GM23338 (cell line): ENCODE results near the gene RXRB. TPM values are rescaled to one million over a fixed set of nuclear protein-coding genes. Genes with fewer than 3 reads are reported as not detected.
A peak's percentile ranks its signal among the peaks of the same experiment; 100 is the strongest.
"Not testable (repeated sequence)": the region's sequence is repeated elsewhere in the genome, so short reads cannot be mapped to it uniquely, and the experiment has no call there.

Source experiments
- ATAC-seq: fragments of 200-7000 bp; cut with Tn5 transposase; 3 replicates; pipeline ENCODE4 v1.9.1; 2020
- DNase-seq: peaks from one replicate; pipeline ENCODE4 v3.0.0-alpha.2; 2015; ENCODE audit warnings: low spot score
- H2AFZ ChIP-seq: fragments of 200-600 bp; sonication (generic); 2 replicates; pipeline ENCODE4 v1.8.0; 2016; ENCODE audit warnings: antibody characterized with exemption, mild to moderate bottlenecking, moderate library complexity
- H3F3A ChIP-seq: fragments of 200-600 bp; sonication (generic); replicated peaks from 2 replicates; pipeline ENCODE4 v1.8.0; 2017; ENCODE audit warnings: antibody characterized with exemption, mixed run types, low read depth
- H3K27ac ChIP-seq: fragments of 200-600 bp; sonication (generic); 2 replicates; pipeline ENCODE4 v1.6.1; 2016; ENCODE audit warnings: low read depth
- H3K27me3 ChIP-seq: fragments of 200-600 bp; sonication (generic); 2 replicates; pipeline ENCODE4 v1.8.0; 2016; ENCODE audit warnings: mild to moderate bottlenecking, mixed run types, moderate library complexity; ENCODE audit not compliant: insufficient read depth
- H3K36me3 ChIP-seq: fragments of 200-600 bp; sonication (generic); 2 replicates; pipeline ENCODE4 v1.8.0; 2016; ENCODE audit warnings: mild to moderate bottlenecking; ENCODE audit not compliant: insufficient read depth
- H3K4me1 ChIP-seq: fragments of 200-600 bp; sonication (generic); 2 replicates; pipeline ENCODE4 v1.8.0; 2016; ENCODE audit warnings: mild to moderate bottlenecking, moderate library complexity; ENCODE audit not compliant: insufficient read depth
- H3K4me2 ChIP-seq: fragments of 200-600 bp; sonication (generic); 2 replicates; pipeline ENCODE4 v1.7.1; 2017; ENCODE audit warnings: mixed run types
- H3K4me3 ChIP-seq: fragments of 200-600 bp; sonication (generic); 2 replicates; pipeline ENCODE4 v1.6.1; 2016; ENCODE audit warnings: mixed run types
- H3K79me2 ChIP-seq: fragments of 200-600 bp; sonication (generic); replicated peaks from 2 replicates; pipeline ENCODE4 v1.8.0; 2017; ENCODE audit warnings: mild to moderate bottlenecking; ENCODE audit not compliant: insufficient read depth
- H3K9me2 ChIP-seq: fragments of 200-600 bp; sonication (generic); 2 replicates; pipeline ENCODE4 v1.8.0; 2017; ENCODE audit not compliant: insufficient read depth
- H4K20me1 ChIP-seq: fragments of 200-600 bp; sonication (generic); replicated peaks from 2 replicates; pipeline ENCODE4 v1.8.0; 2017; ENCODE audit warnings: mild to moderate bottlenecking; ENCODE audit not compliant: insufficient read depth
- H3K27ac Mint-ChIP-seq: 2 replicates; pipeline ENCODE4 v1.8.0; 2020; ENCODE audit warnings: inconsistent platforms, mild to moderate bottlenecking, moderate library complexity, mixed read lengths
- H3K27me3 Mint-ChIP-seq: 3 replicates; pipeline ENCODE4 v1.8.0; 2022; ENCODE audit warnings: low read depth, mild to moderate bottlenecking, moderate library complexity, mixed read lengths, inconsistent platforms; ENCODE audit not compliant: insufficient read depth, poor library complexity
- H3K36me3 Mint-ChIP-seq: 3 replicates; pipeline ENCODE4 v1.8.0; 2021; ENCODE audit warnings: low read depth, mild to moderate bottlenecking, inconsistent platforms, moderate library complexity, mixed read lengths
- H3K4me1 Mint-ChIP-seq: 3 replicates; pipeline ENCODE4 v1.8.0; 2020; ENCODE audit warnings: mild to moderate bottlenecking, inconsistent platforms, mixed read lengths
- H3K4me3 Mint-ChIP-seq: 3 replicates; pipeline ENCODE4 v1.8.0; 2021; ENCODE audit warnings: moderate library complexity, mild to moderate bottlenecking, inconsistent platforms, mixed read lengths
- H3K9me3 Mint-ChIP-seq: 3 replicates; pipeline ENCODE4 v1.8.0; 2020; ENCODE audit warnings: moderate library complexity, mild to moderate bottlenecking, inconsistent platforms, mixed read lengths
- CREB1 ChIP-seq: fragments of 250-450 bp; sonication (Bioruptor Pico); IDR thresholded peaks from 2 replicates; pipeline ENCODE4 v1.5.0; 2020; ENCODE audit warnings: low read depth, mild to moderate bottlenecking, moderate library complexity
- EZH2 ChIP-seq: fragments of 200-600 bp; sonication (generic); IDR thresholded peaks from one replicate; pipeline ENCODE4 v1.8.0; 2017; ENCODE audit warnings: antibody characterized with exemption, mild to moderate bottlenecking, low read depth; ENCODE audit not compliant: unreplicated experiment
- EZH2phosphoT487 ChIP-seq: fragments of 200-600 bp; sonication (generic); IDR thresholded peaks from one replicate; pipeline ENCODE4 v1.8.1; 2018; ENCODE audit warnings: antibody characterized with exemption; ENCODE audit not compliant: unreplicated experiment
- JUNB ChIP-seq: IDR thresholded peaks from one replicate; pipeline ENCODE4 v1.6.1; 2016; ENCODE audit warnings: antibody characterized with exemption; ENCODE audit not compliant: unreplicated experiment
- NANOG ChIP-seq: IDR thresholded peaks from 2 replicates; pipeline ENCODE4 v1.6.1; 2016; ENCODE audit warnings: antibody characterized with exemption, borderline replicate concordance
- STAT1 ChIP-seq: IDR thresholded peaks from one replicate; pipeline ENCODE4 v1.6.1; 2016; ENCODE audit warnings: antibody characterized with exemption; ENCODE audit not compliant: unreplicated experiment
- ZNF114 ChIP-seq: fragments of 250-450 bp; sonication (Bioruptor Pico); IDR thresholded peaks from 2 replicates; pipeline ENCODE4 v1.5.0; 2020; ENCODE audit warnings: mild to moderate bottlenecking, moderate library complexity
- polyA plus RNA-seq: library from polyadenylated mRNA; unstranded; fragments of >200 nt; fragmentation: Nextera tagmentation; extraction: Ambion mirVana; gene quantifications from 2 replicates; pipeline ENCODE4 v1.2.1, GENCODE V29; 2016
- total RNA-seq: library from RNA; depleted of rRNA; stranded (reverse); fragments of >200 nt; shearing (Covaris generic); gene quantifications from 2 replicates; pipeline ENCODE4 v1.2.3, GENCODE V29; 2014
- TF ChIP-seq, protein P1 (sequence below), 2 experiments: fragments of 200-600 bp in 1 of 2; sonication (generic) in 1 of 2; conservative IDR thresholded peaks; 2 replicates each; pipeline versions ENCODE4 v1.5.1 to v1.6.1; 2016 to 2017; ENCODE audit warnings: antibody characterized with exemption in 2 of 2, low read depth in 2 of 2, mild to moderate bottlenecking in 2 of 2, moderate library complexity in 1 of 2
- TF ChIP-seq, protein P2 (sequence below): IDR thresholded peaks from 2 replicates; pipeline ENCODE4 v1.6.1; 2016; ENCODE audit warnings: antibody characterized with exemption
- TF ChIP-seq, protein P3 (sequence below): fragments of 250-450 bp; sonication (Bioruptor Pico); IDR thresholded peaks from 2 replicates; pipeline ENCODE4 v1.5.0; 2020; ENCODE audit warnings: mild to moderate bottlenecking, moderate library complexity

RXRB gene
- total and polyA plus RNA-seq, 2 experiments from 2014 or later: 6.9 to 11.6 TPM

GRCh38 chr6:33235221-33235634 is 34.8 kb upstream of the RXRB start:
- ATAC-seq (peak; percentile 68), DNase-seq (no peak)
- peaks cover 5% of the 10 kb centered on the region; the same call in 1 of the 2 replicates for H3K9me2 ChIP-seq
- H3K27ac ChIP-seq: no peak overlapping the region
- no peaks in the 10 kb centered on the region for H3K79me2 ChIP-seq
- 0 out of 2 replicates have a peak, but pooled peaks cover 3% of the 10 kb centered on the region for H3F3A ChIP-seq
- H4K20me1 ChIP-seq: no peaks in the 10 kb centered on the region
- no peak overlapping the region for H3K4me3 ChIP-seq
- no peaks in the 10 kb centered on the region for H3K9me3 Mint-ChIP-seq
- peaks cover 3% of the 10 kb centered on the region; the same call in 1 of the 2 replicates for H3K27me3 ChIP-seq
- TF ChIP-seq STAT1 (no peak), EZH2phosphoT487 (no peak), ZNF114 (CRISPR knock-in tag) (no peak), CREB1 (no peak), NANOG (no peak), EZH2 (no peak), JUNB (no peak)
- TF ChIP-seq, protein P1, sequence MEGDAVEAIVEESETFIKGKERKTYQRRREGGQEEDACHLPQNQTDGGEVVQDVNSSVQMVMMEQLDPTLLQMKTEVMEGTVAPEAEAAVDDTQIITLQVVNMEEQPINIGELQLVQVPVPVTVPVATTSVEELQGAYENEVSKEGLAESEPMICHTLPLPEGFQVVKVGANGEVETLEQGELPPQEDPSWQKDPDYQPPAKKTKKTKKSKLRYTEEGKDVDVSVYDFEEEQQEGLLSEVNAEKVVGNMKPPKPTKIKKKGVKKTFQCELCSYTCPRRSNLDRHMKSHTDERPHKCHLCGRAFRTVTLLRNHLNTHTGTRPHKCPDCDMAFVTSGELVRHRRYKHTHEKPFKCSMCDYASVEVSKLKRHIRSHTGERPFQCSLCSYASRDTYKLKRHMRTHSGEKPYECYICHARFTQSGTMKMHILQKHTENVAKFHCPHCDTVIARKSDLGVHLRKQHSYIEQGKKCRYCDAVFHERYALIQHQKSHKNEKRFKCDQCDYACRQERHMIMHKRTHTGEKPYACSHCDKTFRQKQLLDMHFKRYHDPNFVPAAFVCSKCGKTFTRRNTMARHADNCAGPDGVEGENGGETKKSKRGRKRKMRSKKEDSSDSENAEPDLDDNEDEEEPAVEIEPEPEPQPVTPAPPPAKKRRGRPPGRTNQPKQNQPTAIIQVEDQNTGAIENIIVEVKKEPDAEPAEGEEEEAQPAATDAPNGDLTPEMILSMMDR (conservative IDR thresholded peaks at IDR 0.05; ENCODE audit: low read depth in 2 of 2): no peak
- TF ChIP-seq, protein P2, sequence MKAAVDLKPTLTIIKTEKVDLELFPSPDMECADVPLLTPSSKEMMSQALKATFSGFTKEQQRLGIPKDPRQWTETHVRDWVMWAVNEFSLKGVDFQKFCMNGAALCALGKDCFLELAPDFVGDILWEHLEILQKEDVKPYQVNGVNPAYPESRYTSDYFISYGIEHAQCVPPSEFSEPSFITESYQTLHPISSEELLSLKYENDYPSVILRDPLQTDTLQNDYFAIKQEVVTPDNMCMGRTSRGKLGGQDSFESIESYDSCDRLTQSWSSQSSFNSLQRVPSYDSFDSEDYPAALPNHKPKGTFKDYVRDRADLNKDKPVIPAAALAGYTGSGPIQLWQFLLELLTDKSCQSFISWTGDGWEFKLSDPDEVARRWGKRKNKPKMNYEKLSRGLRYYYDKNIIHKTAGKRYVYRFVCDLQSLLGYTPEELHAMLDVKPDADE: no peak
- TF ChIP-seq, protein P3, sequence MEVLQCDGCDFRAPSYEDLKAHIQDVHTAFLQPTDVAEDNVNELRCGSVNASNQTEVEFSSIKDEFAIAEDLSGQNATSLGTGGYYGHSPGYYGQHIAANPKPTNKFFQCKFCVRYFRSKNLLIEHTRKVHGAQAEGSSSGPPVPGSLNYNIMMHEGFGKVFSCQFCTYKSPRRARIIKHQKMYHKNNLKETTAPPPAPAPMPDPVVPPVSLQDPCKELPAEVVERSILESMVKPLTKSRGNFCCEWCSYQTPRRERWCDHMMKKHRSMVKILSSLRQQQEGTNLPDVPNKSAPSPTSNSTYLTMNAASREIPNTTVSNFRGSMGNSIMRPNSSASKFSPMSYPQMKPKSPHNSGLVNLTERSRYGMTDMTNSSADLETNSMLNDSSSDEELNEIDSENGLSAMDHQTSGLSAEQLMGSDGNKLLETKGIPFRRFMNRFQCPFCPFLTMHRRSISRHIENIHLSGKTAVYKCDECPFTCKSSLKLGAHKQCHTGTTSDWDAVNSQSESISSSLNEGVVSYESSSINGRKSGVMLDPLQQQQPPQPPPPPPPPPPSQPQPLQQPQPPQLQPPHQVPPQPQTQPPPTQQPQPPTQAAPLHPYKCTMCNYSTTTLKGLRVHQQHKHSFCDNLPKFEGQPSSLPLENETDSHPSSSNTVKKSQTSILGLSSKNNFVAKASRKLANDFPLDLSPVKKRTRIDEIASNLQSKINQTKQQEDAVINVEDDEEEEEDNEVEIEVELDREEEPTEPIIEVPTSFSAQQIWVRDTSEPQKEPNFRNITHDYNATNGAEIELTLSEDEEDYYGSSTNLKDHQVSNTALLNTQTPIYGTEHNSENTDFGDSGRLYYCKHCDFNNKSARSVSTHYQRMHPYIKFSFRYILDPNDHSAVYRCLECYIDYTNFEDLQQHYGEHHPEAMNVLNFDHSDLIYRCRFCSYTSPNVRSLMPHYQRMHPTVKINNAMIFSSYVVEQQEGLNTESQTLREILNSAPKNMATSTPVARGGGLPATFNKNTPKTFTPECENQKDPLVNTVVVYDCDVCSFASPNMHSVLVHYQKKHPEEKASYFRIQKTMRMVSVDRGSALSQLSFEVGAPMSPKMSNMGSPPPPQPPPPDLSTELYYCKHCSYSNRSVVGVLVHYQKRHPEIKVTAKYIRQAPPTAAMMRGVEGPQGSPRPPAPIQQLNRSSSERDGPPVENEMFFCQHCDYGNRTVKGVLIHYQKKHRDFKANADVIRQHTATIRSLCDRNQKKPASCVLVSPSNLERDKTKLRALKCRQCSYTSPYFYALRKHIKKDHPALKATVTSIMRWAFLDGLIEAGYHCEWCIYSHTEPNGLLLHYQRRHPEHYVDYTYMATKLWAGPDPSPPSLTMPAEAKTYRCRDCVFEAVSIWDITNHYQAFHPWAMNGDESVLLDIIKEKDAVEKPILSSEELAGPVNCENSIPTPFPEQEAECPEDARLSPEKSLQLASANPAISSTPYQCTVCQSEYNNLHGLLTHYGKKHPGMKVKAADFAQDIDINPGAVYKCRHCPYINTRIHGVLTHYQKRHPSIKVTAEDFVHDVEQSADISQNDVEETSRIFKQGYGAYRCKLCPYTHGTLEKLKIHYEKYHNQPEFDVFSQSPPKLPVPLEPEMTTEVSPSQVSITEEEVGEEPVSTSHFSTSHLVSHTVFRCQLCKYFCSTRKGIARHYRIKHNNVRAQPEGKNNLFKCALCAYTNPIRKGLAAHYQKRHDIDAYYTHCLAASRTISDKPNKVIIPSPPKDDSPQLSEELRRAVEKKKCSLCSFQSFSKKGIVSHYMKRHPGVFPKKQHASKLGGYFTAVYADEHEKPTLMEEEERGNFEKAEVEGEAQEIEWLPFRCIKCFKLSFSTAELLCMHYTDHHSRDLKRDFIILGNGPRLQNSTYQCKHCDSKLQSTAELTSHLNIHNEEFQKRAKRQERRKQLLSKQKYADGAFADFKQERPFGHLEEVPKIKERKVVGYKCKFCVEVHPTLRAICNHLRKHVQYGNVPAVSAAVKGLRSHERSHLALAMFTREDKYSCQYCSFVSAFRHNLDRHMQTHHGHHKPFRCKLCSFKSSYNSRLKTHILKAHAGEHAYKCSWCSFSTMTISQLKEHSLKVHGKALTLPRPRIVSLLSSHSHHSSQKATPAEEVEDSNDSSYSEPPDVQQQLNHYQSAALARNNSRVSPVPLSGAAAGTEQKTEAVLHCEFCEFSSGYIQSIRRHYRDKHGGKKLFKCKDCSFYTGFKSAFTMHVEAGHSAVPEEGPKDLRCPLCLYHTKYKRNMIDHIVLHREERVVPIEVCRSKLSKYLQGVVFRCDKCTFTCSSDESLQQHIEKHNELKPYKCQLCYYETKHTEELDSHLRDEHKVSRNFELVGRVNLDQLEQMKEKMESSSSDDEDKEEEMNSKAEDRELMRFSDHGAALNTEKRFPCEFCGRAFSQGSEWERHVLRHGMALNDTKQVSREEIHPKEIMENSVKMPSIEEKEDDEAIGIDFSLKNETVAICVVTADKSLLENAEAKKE (CRISPR knock-in tag): no peak
- H3K36me3 ChIP-seq: no peaks in the 10 kb centered on the region
- H2AFZ ChIP-seq: peak overlapping the region; percentile 93
- peaks cover 11% of the 10 kb centered on the region for H3K27me3 Mint-ChIP-seq
- H3K36me3 Mint-ChIP-seq: no peaks in the 10 kb centered on the region
- peak overlapping the region; percentile 72 for H3K4me2 ChIP-seq
- peaks cover 9% of the 10 kb centered on the region for H3K4me1 ChIP-seq
- H3K27ac Mint-ChIP-seq: no peak overlapping the region
- no peak overlapping the region; the same call in 2 of the 3 replicates for H3K4me3 Mint-ChIP-seq
- peaks cover 14% of the 10 kb centered on the region for H3K4me1 Mint-ChIP-seq

DNA sequence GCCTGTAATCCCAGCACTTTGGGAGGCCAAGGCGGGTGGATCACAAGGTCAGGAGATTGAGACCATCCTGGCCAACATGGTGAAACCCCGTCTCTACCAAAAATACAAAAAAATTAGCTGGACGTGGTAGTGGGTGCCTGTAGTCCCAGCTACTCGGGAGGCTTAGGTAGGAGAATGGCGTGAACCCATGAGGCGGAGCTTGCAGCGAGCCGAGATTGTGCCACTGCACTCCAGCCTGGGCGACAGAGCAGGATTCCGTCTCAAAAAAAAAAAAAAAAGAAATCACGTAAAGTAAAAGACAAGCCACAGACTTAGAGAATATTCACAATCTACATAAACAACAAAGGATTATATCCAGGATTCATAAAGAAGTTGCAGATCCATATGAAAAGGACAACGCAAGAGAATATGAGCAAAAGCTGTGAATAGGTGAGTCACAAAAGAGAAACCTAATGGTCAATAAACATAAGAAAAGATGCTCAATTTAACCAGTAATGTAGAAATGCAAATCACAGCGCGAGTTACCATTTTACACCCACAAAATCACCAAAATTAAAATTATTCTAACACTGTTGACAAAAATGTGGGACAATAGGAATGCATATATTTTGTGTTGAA is 26.1 kb upstream of the RXRB start:
- peak overlapping the region; percentile 68 for H3K27ac Mint-ChIP-seq
- H3K27ac ChIP-seq, H3K9me3 Mint-ChIP-seq, H3K27me3 ChIP-seq, H3F3A ChIP-seq, H3K36me3 ChIP-seq, H4K20me1 ChIP-seq, H3K36me3 Mint-ChIP-seq, DNase-seq, H3K9me2 ChIP-seq, H3K79me2 ChIP-seq, H3K27me3 Mint-ChIP-seq, H2AFZ ChIP-seq: not testable (repeated sequence)
- Histone ChIP-seq H3K4me2 (peak overlapping the region; percentile 33), H3K4me3 (peak overlapping the region; percentile 30), H3K4me1 (peaks cover 20% of the 10 kb centered on the region)
- peaks cover 15% of the 10 kb centered on the region for H3K4me1 Mint-ChIP-seq
- H3K4me3 Mint-ChIP-seq: peak overlapping the region; percentile 42
- peak; percentile 57; the same call in 2 of the 3 replicates for ATAC-seq
